RWPE2 (cell line): Measurements from ENCODE around the gene HMGCS2.

Experiments used
- ATAC-seq: fragments of 200-7000 bp; cut with Tn5 transposase; 3 replicates; pipeline ENCODE4 v1.9.1; 2021; ENCODE audit warnings: low read depth
- DNase-seq: peaks from one replicate; pipeline ENCODE4 v3.0.0-alpha.2; 2020; ENCODE audit warnings: low spot score
- H3K27ac ChIP-seq: fragments of 450-650 bp; 2 replicates; pipeline ENCODE4 v1.5.1; 2017; ENCODE audit warnings: mild to moderate bottlenecking; ENCODE audit not compliant: poor library complexity, severe bottlenecking
- H3K27me3 ChIP-seq: fragments of 250-450 bp; sonication (Bioruptor Pico); 2 replicates; pipeline ENCODE4 v1.5.1; 2021; ENCODE audit warnings: mild to moderate bottlenecking, moderate library complexity; ENCODE audit not compliant: insufficient read depth, poor library complexity, severe bottlenecking
- H3K36me3 ChIP-seq: fragments of 250-450 bp; sonication (Bioruptor Pico); 2 replicates; pipeline ENCODE4 v1.5.1; 2020; ENCODE audit warnings: low read depth, mild to moderate bottlenecking, moderate library complexity
- H3K4me1 ChIP-seq: fragments of 250-450 bp; sonication (Bioruptor Pico); 2 replicates; pipeline ENCODE4 v1.5.1; 2021; ENCODE audit warnings: mild to moderate bottlenecking, moderate library complexity; ENCODE audit not compliant: insufficient read depth, poor library complexity, severe bottlenecking
- H3K4me3 ChIP-seq: fragments of 250-450 bp; sonication (Bioruptor Pico); 2 replicates; pipeline ENCODE4 v1.5.1; 2021; ENCODE audit warnings: mild to moderate bottlenecking, moderate library complexity; ENCODE audit not compliant: severe bottlenecking
- H3K9me3 ChIP-seq: fragments of 250-450 bp; sonication (Bioruptor Pico); 2 replicates; pipeline ENCODE4 v1.5.1; 2021; ENCODE audit warnings: mild to moderate bottlenecking, moderate library complexity; ENCODE audit not compliant: severe bottlenecking
- TF ChIP-seq, protein P1 (sequence below): fragments of 450-650 bp; IDR thresholded peaks from one replicate; pipeline ENCODE4 v1.5.1; 2017; ENCODE audit warnings: mild to moderate bottlenecking, moderate library complexity; ENCODE audit not compliant: poor library complexity, severe bottlenecking

Gene HMGCS2

DNA sequence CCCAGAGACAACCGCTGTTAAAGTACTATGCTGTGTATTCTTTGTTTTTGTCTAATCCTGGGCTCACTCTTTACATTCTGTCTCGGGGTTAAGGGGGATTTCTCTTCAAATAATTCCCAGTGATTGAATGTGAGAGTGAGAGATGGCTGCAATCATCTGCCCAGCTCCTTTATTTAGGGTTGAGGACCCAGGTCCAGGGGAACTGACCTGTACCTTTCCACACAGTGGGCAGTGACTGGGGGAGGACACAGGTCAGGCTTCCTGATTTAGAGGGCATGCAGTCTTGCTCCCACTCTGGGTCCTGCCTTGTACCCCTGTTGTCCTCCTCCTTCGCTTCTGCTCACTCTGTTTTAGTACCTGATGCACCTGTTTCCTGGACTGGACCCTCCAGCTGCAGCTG, 35.0 kb downstream of the HMGCS2 start:
- H3K9me3 ChIP-seq, result no peaks in the 10 kb centered on the region
- ATAC-seq (no peak), DNase-seq (no peak)
- no peaks in the 10 kb centered on the region for H3K27me3 ChIP-seq
- TF ChIP-seq, protein P1, sequence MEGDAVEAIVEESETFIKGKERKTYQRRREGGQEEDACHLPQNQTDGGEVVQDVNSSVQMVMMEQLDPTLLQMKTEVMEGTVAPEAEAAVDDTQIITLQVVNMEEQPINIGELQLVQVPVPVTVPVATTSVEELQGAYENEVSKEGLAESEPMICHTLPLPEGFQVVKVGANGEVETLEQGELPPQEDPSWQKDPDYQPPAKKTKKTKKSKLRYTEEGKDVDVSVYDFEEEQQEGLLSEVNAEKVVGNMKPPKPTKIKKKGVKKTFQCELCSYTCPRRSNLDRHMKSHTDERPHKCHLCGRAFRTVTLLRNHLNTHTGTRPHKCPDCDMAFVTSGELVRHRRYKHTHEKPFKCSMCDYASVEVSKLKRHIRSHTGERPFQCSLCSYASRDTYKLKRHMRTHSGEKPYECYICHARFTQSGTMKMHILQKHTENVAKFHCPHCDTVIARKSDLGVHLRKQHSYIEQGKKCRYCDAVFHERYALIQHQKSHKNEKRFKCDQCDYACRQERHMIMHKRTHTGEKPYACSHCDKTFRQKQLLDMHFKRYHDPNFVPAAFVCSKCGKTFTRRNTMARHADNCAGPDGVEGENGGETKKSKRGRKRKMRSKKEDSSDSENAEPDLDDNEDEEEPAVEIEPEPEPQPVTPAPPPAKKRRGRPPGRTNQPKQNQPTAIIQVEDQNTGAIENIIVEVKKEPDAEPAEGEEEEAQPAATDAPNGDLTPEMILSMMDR, result no peak
- H3K36me3 ChIP-seq, result peaks cover 94% of the 10 kb centered on the region
- H3K4me3 ChIP-seq, result no peak overlapping the region
- H3K27ac ChIP-seq, result no peak overlapping the region
- H3K4me1 ChIP-seq, result no peaks in the 10 kb centered on the region

DNA sequence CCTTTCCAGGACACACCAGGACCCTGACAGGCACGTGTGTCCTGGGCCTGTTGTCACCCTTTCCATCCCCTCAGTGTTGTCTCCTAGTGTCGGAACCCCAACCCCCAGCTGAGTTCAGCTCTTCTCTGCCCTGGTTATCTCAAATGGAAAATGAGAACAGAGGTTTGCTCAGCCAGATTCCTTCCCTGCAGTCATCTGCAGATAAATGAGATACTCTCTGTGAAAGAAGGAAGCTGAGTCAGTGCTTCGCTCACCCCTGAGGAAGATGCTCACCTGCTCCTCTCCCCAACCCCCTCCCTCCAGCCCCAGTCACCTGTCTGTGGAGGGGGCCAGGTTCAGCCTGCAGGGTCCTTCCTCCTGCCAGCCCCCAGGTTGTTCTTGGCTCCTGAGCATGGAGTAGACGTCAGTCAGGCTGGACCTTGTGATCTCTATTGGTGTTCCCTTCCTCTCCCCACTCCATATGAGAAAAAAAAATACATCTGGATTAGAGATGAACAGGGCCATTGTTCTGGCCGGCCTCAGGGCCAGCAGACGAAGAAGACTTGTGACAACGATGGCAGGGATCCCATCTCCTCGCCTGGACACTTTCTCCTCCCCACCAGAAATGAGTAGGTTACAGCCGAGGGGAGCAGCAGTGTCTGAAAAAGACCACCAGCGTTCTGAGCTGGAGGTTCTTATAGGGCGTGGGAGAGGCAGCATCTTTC, 36.1 kb downstream of the HMGCS2 start:
- Histone ChIP-seq H3K27me3 (no peaks in the 10 kb centered on the region), H3K36me3 (peaks cover 98% of the 10 kb centered on the region), H3K27ac (no peak overlapping the region), H3K4me1 (no peaks in the 10 kb centered on the region), H3K4me3 (no peak overlapping the region), H3K9me3 (no peaks in the 10 kb centered on the region)
- ATAC-seq, result no peak
- no peak for DNase-seq
- TF ChIP-seq, protein P1, result no peak

DNA sequence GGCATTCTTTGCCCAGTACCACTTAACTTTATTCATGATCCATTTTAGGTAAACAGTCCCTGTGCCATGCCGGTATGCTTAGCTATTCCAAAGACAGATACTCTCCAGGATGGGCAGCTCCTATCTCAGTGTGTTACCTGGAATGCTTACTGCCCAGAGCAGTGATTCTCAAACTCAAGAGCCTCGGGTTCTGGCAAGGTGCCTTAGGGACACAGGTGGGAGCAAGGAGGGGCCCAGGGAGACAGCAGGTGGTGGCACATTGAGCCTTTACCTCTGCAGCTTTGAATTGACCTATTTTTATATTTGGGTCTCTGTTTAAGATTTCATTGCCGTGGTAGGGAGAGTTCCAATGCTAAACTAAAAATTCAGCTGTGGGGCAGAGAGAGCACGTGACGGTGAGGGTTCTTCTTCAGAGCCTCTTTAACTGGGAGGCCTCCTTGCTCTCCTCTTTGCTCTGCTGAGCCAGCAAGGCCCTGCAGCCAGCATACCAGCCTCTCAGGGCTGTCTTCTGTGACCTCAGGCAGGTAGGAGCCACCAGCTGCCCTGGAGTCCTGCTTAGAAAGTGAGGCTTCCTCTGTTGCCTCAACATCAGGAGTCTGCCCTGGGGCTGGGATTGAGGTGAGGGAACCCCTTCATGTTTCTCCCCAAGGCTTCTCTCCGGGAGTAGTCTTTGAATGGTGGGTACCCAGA, 36.8 kb downstream of the HMGCS2 start:
- no peaks in the 10 kb centered on the region for H3K9me3 ChIP-seq
- H3K4me3 ChIP-seq, result no peak overlapping the region
- H3K27me3 ChIP-seq, result no peaks in the 10 kb centered on the region
- TF ChIP-seq, protein P1, result no peak
- H3K36me3 ChIP-seq, result peaks cover 98% of the 10 kb centered on the region
- no peaks in the 10 kb centered on the region for H3K4me1 ChIP-seq
- no peak for ATAC-seq
- no peak overlapping the region for H3K27ac ChIP-seq
- no peak for DNase-seq

DNA sequence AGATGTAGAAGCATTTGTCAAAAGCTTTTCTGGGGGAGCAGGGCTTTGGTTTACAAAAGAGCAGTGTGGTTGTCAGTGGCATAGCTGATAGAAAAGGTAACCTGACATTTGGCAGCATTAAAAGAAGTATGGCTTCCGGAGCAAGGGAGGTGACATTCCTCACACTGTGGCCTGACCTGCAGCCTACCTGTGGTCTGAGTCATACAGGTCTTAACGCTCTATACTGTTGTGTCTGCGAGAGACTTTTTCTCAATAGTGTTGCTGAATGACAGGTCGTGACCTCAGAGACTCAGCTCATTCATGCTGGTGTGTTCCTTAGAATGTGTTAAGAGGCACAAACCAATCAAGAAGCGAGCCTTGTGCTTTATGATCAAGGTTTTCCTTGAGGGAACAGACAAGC, 37.6 kb downstream of the HMGCS2 start:
- peak; percentile 54; the same call in 2 of the 3 replicates for ATAC-seq
- Histone ChIP-seq H3K36me3 (peaks cover 98% of the 10 kb centered on the region), H3K4me1 (no peaks in the 10 kb centered on the region), H3K9me3 (no peaks in the 10 kb centered on the region), H3K4me3 (no peak overlapping the region), H3K27ac (no peak overlapping the region), H3K27me3 (no peaks in the 10 kb centered on the region)
- no peak for DNase-seq
- TF ChIP-seq, protein P1, result no peak

DNA sequence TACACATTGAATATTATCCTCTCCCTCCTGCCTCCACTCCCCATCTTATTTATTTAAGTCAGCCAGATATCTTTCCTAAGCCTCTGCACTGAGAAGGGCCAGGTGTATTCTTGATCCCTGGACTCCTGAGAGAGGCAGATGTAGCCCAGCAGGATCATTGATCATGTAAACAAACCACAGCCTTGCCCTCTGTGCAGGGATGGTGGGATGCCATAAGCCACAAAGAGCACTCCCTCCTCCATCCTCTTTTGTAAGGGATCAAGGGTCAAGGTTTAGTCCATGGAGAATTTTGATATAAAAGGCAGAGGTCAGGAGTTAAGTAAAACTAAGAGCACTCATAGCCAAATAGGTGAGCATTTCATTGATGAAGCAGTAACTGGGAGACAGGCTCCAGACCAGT, 39.7 kb downstream of the HMGCS2 start:
- Histone ChIP-seq H3K4me3 (no peak overlapping the region), H3K4me1 (no peaks in the 10 kb centered on the region), H3K27ac (no peak overlapping the region), H3K27me3 (no peaks in the 10 kb centered on the region), H3K9me3 (no peaks in the 10 kb centered on the region), H3K36me3 (peaks cover 98% of the 10 kb centered on the region)
- DNase-seq (no peak), ATAC-seq (no peak)
- TF ChIP-seq, protein P1, result no peak
